T-helper 22 cell (primary cell): ENCODE measurements around the gene ATF6.
"Not testable (repeated sequence)": the region's sequence is repeated elsewhere in the genome, so short reads cannot be mapped to it uniquely, and the experiment has no call there.

Experiments used
- DNase-seq: peaks from one replicate; pipeline ENCODE4 v3.0.0-alpha.2; 2020; ENCODE audit warnings: low read depth

Gene ATF6

GRCh38 chr1:161781995-161782394 is 15.9 kb downstream of the ATF6 start:
- no peak for DNase-seq

DNA sequence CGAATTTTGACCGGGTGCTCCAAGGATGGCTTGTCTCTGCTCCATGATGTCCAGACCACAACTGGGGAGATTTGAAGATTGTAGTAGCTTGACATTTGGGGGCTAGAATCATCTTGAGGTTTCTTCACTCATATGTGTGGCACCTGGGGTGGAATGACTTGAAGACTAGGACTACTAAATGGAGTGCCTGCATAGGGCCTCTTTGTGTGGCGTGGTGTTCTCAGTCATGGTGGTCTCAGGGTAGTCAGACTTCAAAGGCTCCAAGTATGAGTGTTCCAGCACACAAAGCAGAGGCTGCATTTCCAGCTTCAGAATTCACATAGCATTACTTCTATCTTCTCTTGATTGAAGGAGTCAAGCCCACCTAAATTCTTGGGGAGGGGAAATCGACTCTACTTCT is 16.8 kb downstream of the ATF6 start:
- no peak for DNase-seq

- DNase-seq, result no peak
Observed at GRCh38 chr1:161784968-161785367, 18.8 kb downstream of the ATF6 start.

GRCh38 chr1:161787355-161787754 is 21.2 kb downstream of the ATF6 start:
- DNase-seq, result no peak

GRCh38 chr1:161790587-161791317 is 24.6 kb downstream of the ATF6 start:
- no peak for DNase-seq

DNA sequence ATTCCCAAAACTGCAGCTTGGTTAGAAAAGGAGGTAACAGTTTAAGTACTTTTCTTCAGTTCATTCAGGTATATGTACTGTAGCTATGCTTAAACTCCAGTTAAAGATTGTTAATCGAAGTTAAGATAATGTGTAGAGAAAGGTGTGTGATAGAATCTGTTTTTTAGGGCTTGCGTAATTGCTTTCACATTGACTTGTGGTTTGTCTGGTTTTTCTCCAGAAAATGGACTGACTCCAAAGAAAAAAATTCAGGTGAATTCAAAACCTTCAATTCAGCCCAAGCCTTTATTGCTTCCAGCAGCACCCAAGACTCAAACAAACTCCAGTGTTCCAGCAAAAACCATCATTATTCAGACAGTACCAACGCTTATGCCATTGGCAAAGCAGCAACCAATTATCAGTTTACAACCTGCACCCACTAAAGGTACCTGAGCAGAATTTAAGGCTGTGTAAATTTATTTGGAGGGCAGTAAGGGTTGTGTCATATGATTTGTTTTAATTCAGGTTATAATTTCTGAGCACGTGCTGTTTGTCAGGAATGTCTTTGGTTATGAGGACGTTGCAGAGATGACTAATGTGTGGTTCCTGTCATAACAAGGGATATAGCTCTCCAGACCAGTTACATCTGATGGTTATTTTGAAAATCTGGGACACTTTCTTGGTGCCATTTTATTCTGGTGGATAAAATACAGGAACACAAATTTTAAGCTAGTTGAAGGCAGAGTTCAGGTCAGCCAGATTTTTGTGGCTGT is 26.0 kb downstream of the ATF6 start:
- no peak for DNase-seq

GRCh38 chr1:161792740-161793139 is 26.6 kb downstream of the ATF6 start:
- DNase-seq, result no peak

- DNase-seq, result no peak
Observed at GRCh38 chr1:161799792-161800191, 33.7 kb downstream of the ATF6 start.

- DNase-seq, result no peak
Observed at GRCh38 chr1:161801955-161802354, 35.8 kb downstream of the ATF6 start.

DNA sequence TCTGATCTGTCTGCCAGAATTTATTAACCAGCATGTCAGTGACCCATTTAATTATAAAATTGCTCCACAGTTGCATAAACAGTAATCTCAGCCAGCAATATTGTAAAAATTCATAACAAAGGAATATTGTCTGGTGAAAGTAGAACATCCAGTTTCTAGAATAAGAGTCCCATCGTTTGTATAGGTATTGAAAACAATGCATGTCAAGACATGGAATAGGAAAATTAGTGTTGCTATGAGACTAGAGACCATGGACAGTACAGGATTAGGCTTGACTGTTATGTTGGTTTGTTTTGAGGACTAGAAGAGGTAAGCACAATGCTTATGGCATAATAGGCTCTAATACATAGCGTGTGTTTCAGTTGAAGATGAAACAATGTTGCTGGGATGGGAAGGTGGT is 37.1 kb downstream of the ATF6 start:
- DNase-seq, result no peak

GRCh38 chr1:161805399-161806197 is 39.5 kb downstream of the ATF6 start:
- no peak for DNase-seq

DNA sequence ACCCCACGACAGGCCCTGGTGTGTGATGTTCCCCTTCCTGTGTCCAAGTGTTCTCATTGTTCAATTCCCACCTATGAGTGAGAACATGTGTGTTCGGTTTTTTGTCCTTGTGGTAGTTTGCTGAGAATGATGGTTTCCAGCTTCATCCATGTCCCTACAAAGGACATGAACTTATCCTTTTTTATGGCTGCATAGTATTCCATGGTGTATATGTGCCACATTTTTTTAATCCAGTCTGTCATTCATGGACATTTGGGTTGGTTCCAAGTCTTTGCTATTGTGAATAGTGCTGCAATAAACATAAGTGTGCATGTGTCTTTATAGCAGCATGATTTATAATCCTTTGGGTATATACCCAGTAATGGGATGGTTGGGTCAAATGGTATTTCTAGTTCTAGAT is 43.1 kb downstream of the ATF6 start:
- DNase-seq, result not testable (repeated sequence)

GRCh38 chr1:161809656-161810055 is 43.5 kb downstream of the ATF6 start:
- not testable (repeated sequence) for DNase-seq

DNA sequence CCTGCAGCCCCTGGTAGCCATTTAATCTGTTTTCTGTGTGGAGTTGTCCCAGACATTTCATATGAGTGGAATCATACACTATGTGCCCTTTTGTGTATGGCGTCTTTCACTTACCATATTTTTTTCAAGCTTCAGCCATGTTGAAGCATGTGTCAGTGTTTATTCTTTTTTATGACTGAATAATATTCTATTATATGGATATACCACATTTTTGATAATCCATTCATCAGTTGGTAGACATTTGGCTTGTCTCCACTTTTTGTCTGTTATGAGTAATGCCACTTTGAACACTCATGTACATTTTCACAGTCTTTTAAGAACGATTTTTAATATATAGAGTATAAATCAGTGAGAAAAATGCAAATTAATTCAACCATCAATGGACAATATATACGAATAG is 44.7 kb downstream of the ATF6 start:
- no peak for DNase-seq

GRCh38 chr1:161816201-161816600 is 50.1 kb downstream of the ATF6 start:
- no peak for DNase-seq

- DNase-seq, result no peak
Observed at GRCh38 chr1:161817176-161817730, 51.1 kb downstream of the ATF6 start.

GRCh38 chr1:161820914-161821313 is 54.8 kb downstream of the ATF6 start:
- DNase-seq, result no peak

- DNase-seq, result no peak
Observed at GRCh38 chr1:161824618-161825017, 58.5 kb downstream of the ATF6 start.

- no peak for DNase-seq
Observed at GRCh38 chr1:161825831-161826230, 59.7 kb downstream of the ATF6 start.

DNA sequence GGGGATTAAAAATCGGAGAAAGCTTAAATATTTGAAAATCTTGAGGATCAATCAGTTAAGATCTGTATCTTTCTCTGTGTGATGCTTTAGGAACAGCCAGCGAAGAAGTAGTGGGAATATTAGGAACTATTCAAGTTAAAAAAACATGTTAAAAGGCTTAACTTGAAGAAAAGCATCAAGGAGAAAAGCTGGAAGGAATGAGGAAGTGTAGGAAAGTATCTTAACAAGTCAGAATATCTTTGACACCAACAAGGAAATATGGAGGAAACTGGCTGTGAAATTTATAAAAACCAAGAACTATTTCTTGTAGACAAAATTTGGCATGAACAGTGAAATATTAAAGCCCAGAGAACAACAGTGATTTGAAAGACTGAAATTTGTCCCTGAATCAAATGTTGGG is 60.4 kb downstream of the ATF6 start:
- no peak for DNase-seq

DNA sequence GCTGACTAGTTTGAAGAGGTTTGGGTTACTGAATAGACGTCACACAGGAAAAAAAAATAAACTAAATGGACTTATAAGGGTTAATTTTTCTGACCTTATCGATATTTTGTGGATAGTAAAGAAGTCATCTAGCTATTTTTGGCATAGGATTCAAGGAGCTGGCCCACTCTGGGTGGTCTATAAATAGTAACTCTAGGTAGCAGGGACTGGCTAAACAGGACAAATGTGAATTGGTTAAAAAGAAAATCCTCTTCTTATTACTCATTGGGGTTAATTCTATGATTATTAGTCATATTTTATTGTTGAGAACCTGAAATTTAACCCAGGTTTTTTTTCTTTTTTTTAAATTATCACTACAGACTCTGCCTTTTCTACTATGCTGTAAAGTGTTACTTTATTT is 61.7 kb downstream of the ATF6 start:
- no peak for DNase-seq

GRCh38 chr1:161832299-161832907 is 66.3 kb downstream of the ATF6 start:
- not testable (repeated sequence) for DNase-seq
